ENCODE measurements around the gene BLOC1S6. TPM values are rescaled to one million over a fixed set of nuclear protein-coding genes. Genes with fewer than 3 reads are reported as not detected.

BLOC1S6 gene
- total RNA-seq, 2 experiments from 2014 or later: 32.9 to 35.2 TPM

DNA sequence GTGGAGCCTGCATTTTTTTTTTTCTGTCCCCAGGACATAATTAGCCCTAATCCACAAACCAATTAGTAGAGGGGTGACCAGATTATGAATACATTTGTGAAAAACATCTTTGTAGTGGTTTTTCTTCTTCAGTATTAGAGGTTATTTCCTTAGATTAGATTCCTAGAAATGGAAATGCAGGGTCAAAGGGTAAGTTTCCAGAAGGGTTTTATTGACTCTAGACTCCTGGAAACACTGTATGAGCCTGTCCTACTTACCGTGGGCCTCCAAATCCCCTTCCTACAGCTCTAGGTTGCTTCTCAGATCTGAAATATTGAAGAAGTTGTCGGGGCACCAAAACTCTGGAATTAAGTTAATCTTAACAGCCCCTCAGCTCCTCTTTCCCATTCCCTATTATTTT, 70.1 kb downstream of the BLOC1S6 start:
- Mint-ChIP-seq H3K27me3 (ENCODE audit: low read depth) (no peaks in the 10 kb centered on the region), H3K9me3 (ENCODE audit: insufficient read depth) (no peaks in the 10 kb centered on the region), H3K4me1 (ENCODE audit: low read depth) (peaks cover 12% of the 10 kb centered on the region), H3K36me3 (ENCODE audit: low read depth) (peaks cover 19% of the 10 kb centered on the region), H3K27ac (no peak overlapping the region), H3K4me3 (no peak overlapping the region)
- DNase-seq: no peak
- POLR2A ChIA-PET: no interaction called here
- ATAC-seq: no peak
- CTCF ChIA-PET: interaction anchor here (0.8 kb wide), 1 partner anchor 18 kb away, joined by 4 read pairs; no protein-coding TSS in a partner anchor

DNA sequence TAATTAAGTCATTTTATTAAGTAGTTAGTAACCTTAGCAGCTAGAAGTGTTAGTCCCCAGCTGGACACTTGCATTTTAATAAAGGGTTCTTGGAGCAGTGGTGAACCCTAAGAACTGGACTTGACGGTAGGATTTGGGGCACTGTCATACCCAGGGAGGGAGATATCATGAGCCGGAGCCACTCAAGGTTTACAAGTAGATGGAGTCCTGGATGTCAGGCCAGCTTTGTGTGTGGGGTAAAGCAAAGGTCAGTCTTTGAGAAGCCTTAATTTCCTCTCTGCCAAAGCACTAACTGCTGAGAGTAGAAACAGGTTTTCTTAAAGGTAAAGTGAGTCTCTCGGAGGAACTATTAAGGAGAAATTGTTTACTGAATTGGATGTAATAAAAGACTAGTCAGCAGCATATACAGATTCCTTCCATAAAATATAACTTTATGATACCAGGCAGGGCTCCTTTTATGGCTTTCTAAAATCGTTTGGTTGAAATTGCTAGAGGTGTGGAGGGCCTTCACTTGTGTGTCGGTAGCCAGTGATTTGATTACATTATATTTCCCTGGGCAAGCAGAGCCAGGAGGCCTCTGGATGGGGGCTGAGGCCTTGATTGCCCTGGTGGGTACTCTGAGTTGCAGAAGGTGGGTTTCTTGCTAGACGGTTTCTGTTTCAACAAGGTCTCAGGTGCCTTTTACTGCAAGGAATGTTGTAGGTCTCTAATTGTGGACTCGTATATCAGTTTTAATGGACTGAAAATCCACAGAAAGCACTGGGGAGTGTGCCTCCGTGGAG, 70.8 kb downstream of the BLOC1S6 start:
- DNase-seq: no peak
- Mint-ChIP-seq H3K27ac (no peak overlapping the region), H3K36me3 (ENCODE audit: low read depth) (peaks cover 23% of the 10 kb centered on the region), H3K9me3 (ENCODE audit: insufficient read depth) (no peaks in the 10 kb centered on the region), H3K4me1 (ENCODE audit: low read depth) (peaks cover 12% of the 10 kb centered on the region), H3K27me3 (ENCODE audit: low read depth) (no peaks in the 10 kb centered on the region), H3K4me3 (no peak overlapping the region)
- no peak for ATAC-seq
- ChIA-PET CTCF (interaction anchor here (0.8 kb wide), 1 partner anchor 17 kb away, joined by 4 read pairs; no protein-coding TSS in a partner anchor), POLR2A (no interaction called here)

Other genes starting within 250 kb of the BLOC1S6 start
- 1 to 10 TPM; 1.5 to 1.6 TPM for gene GATM, start 208.8 kb upstream of the BLOC1S6 start, total RNA-seq
- gene SLC30A4, start 64.6 kb upstream of the BLOC1S6 start, total RNA-seq: 1 to 10 TPM; 2.1 to 2.3 TPM
- 10 to 100 TPM; 75.8 to 79.6 TPM for gene SQOR, start 47.6 kb downstream of the BLOC1S6 start, total RNA-seq